ENCODE measurements around the gene SPATA46. TPM values are rescaled to one million over a fixed set of nuclear protein-coding genes. Genes with fewer than 3 reads are reported as not detected.

SPATA46 gene
- total RNA-seq, 1 experiment from 2014 or later, result not detected

DNA sequence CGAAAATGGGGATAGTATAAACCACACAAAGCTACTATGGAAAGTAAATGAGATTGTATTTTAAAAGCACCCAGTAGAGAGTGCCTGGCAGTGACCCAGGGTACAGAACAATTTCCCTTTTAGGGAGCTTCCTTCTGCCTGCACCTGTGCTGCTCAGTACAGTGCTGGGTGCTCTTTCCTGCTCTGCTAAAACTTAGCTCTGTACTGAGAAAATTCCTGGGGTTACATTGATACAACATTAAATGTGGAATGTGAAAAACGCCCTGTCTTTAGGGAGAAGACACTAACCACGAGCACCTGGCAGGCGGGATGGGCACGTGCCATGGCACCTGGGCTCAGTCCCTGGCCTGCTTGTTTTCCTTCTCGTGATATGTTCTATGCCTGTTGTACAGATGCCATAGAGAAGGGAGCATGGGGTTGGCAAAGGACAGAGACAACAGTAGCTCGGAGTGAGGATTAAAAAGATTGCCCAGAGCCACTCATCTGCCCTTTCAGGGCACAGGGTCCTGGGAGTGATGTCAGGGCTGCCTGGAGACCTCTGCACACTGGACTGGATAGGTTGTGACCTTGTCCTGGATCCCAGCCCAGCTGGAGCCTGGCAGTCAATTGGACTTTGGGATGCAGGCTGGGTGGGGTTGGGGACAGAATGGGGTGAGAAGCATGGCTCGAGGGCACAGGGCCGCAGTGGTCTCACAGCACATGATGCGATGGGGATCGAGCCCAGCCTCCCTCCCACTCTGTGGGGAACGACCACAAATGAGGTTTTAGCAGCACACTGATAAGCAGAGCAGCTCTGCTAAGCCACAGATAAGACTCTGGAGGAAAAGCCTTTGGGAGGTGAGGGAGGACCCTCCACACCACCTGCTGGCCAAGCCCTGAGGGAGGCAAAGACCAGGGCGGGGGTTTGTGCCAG is 4.2 kb downstream of the SPATA46 start:
- H3K4me3 ChIP-seq (ENCODE audit: low read depth, low read length), result no peak overlapping the region
- peaks cover 16% of the 10 kb centered on the region for H3K4me1 ChIP-seq
- no peak for DNase-seq
- peak in 1 of 2 experiments; percentile 3 for TF ChIP-seq CTCF (IDR thresholded peaks at IDR 0.05; ENCODE audit: insufficient read depth in 1 of 2, low read depth in 1 of 2, low read length in 1 of 2, severe bottlenecking in 1 of 2, unreplicated experiment in 1 of 2)
- POLR2A ChIA-PET, result no interaction called here
- Mint-ChIP-seq H3K4me3 (ENCODE audit: unreplicated experiment) (no peak overlapping the region), H3K27ac (ENCODE audit: unreplicated experiment) (peak overlapping the region; percentile 18), H3K36me3 (ENCODE audit: insufficient read depth, unreplicated experiment) (no peaks in the 10 kb centered on the region), H3K4me1 (ENCODE audit: low read depth, unreplicated experiment) (peaks cover 20% of the 10 kb centered on the region), H3K9me3 (ENCODE audit: unreplicated experiment) (no peaks in the 10 kb centered on the region), H3K27me3 (ENCODE audit: insufficient read depth, unreplicated experiment) (no peaks in the 10 kb centered on the region)
- no peaks in the 10 kb centered on the region for H3K9me3 ChIP-seq
- CTCF ChIA-PET, result interaction anchor here (1.0 to 1.6 kb wide), 2 partner anchors 10 to 15 kb away, joined by 3 to 4 read pairs; no protein-coding TSS in a partner anchor
- no peaks in the 10 kb centered on the region for H3K27me3 ChIP-seq (replicated peaks; ENCODE audit: control insufficient read depth, insufficient read depth, low read length)
- H3K36me3 ChIP-seq (ENCODE audit: control insufficient read depth, insufficient read depth, low read length), result no peaks in the 10 kb centered on the region; the same call in 1 of the 2 replicates
- BruUV-seq (replicated peaks), result no TSS peak
- intact Hi-C loops (cut with micrococcal nuclease; ENCODE audit: unreplicated experiment), result no loop called here

- H3K4me3 ChIP-seq (ENCODE audit: low read depth, low read length), result no peak overlapping the region
- no peaks in the 10 kb centered on the region for H3K27me3 ChIP-seq (replicated peaks; ENCODE audit: control insufficient read depth, insufficient read depth, low read length)
- no peak overlapping the region for H3K27ac Mint-ChIP-seq (ENCODE audit: unreplicated experiment)
- H3K27me3 Mint-ChIP-seq (ENCODE audit: insufficient read depth, unreplicated experiment), result no peaks in the 10 kb centered on the region
- H3K4me1 Mint-ChIP-seq (ENCODE audit: low read depth, unreplicated experiment), result peaks cover 12% of the 10 kb centered on the region
- H3K4me3 Mint-ChIP-seq (ENCODE audit: unreplicated experiment), result no peak overlapping the region
- CTCF ChIA-PET, result interaction anchor here (0.7 to 1.6 kb wide), 2 partner anchors 14 to 71 kb away, joined by 3 to 4 read pairs; no protein-coding TSS in a partner anchor
- no peak for TF ChIP-seq CTCF (IDR thresholded peaks at IDR 0.05; ENCODE audit: insufficient read depth in 1 of 2, low read depth in 1 of 2, low read length in 1 of 2, severe bottlenecking in 1 of 2, unreplicated experiment in 1 of 2)
- no TSS peak for BruUV-seq (replicated peaks)
- H3K36me3 ChIP-seq (ENCODE audit: control insufficient read depth, insufficient read depth, low read length), result no peaks in the 10 kb centered on the region; the same call in 1 of the 2 replicates
- POLR2A ChIA-PET, result no interaction called here
- H3K4me1 ChIP-seq, result peaks cover 10% of the 10 kb centered on the region
- H3K36me3 Mint-ChIP-seq (ENCODE audit: insufficient read depth, unreplicated experiment), result no peaks in the 10 kb centered on the region
- DNase-seq, result no peak
- intact Hi-C loops (cut with micrococcal nuclease; ENCODE audit: unreplicated experiment), result no loop called here
- H3K9me3 Mint-ChIP-seq (ENCODE audit: unreplicated experiment), result no peaks in the 10 kb centered on the region
- H3K9me3 ChIP-seq, result no peaks in the 10 kb centered on the region
Observed at GRCh38 chr1:162371611-162372010, 5.0 kb downstream of the SPATA46 start.

DNA sequence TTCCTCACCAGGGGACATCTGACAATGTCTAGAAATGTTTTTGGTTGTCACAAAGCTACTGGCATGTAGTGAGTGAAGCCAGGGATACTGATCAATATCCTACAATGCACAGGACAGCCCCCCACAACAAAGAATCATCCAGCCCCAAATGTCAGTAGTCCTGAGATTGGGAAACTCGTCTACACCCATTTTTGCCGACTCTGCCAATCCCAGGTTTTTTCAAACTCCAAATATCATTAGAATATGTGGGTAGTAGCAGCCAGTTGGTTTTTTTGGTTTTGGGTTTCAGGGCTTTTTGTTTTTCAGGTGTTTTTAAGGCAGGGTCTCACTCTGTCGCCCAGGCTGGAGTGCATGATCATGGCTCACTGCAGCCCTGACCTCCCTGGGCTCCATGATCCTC is 5.9 kb downstream of the SPATA46 start:
- POLR2A ChIA-PET, result no interaction called here
- no peaks in the 10 kb centered on the region; the same call in 1 of the 2 replicates for H3K36me3 ChIP-seq (ENCODE audit: control insufficient read depth, insufficient read depth, low read length)
- intact Hi-C loops (cut with micrococcal nuclease; ENCODE audit: unreplicated experiment), result no loop called here
- Mint-ChIP-seq H3K4me3 (ENCODE audit: unreplicated experiment) (no peak overlapping the region), H3K9me3 (ENCODE audit: unreplicated experiment) (no peaks in the 10 kb centered on the region), H3K4me1 (ENCODE audit: low read depth, unreplicated experiment) (peaks cover 8% of the 10 kb centered on the region), H3K36me3 (ENCODE audit: insufficient read depth, unreplicated experiment) (no peaks in the 10 kb centered on the region), H3K27ac (ENCODE audit: unreplicated experiment) (no peak overlapping the region), H3K27me3 (ENCODE audit: insufficient read depth, unreplicated experiment) (no peaks in the 10 kb centered on the region)
- no peaks in the 10 kb centered on the region for H3K9me3 ChIP-seq
- H3K4me1 ChIP-seq, result peaks cover 4% of the 10 kb centered on the region; the same call in 1 of the 2 replicates
- DNase-seq, result no peak
- TF ChIP-seq CTCF (IDR thresholded peaks at IDR 0.05; ENCODE audit: insufficient read depth in 1 of 2, low read depth in 1 of 2, low read length in 1 of 2, severe bottlenecking in 1 of 2, unreplicated experiment in 1 of 2), result no peak
- CTCF ChIA-PET, result interaction anchor here (0.7 kb wide), 1 partner anchor 70 kb away, joined by 3 read pairs; no protein-coding TSS in a partner anchor
- no peak overlapping the region for H3K4me3 ChIP-seq (ENCODE audit: low read depth, low read length)
- no peaks in the 10 kb centered on the region for H3K27me3 ChIP-seq (replicated peaks; ENCODE audit: control insufficient read depth, insufficient read depth, low read length)
- BruUV-seq (replicated peaks), result no TSS peak
